Suprapubic skin (tissue), 4 donors: ENCODE results near the gene RPGRIP1.

ENCODE experiments used
- CTCF ChIP-seq, 2 donors: fragments of 200-600 bp in 1 of 2; fragments of 450-650 bp in 1 of 2; sonication (generic) in 1 of 2; IDR thresholded peaks; one replicate each; pipeline ENCODE4 v1.5.1; 2016 to 2019; ENCODE audit warnings: antibody characterized with exemption in 2 of 2, mild to moderate bottlenecking in 1 of 2, moderate library complexity in 1 of 2
- EP300 ChIP-seq: sonication (generic); formaldehyde crosslinking; IDR thresholded peaks from one replicate; pipeline ENCODE4 v1.6.1; 2017; ENCODE audit warnings: antibody characterized with exemption
- POLR2AphosphoS5 ChIP-seq, 3 donors: sonication (generic); formaldehyde crosslinking; IDR thresholded peaks; one replicate each; pipeline ENCODE4 v1.6.1; 2017; ENCODE audit warnings: antibody characterized with exemption in 3 of 3

DNA sequence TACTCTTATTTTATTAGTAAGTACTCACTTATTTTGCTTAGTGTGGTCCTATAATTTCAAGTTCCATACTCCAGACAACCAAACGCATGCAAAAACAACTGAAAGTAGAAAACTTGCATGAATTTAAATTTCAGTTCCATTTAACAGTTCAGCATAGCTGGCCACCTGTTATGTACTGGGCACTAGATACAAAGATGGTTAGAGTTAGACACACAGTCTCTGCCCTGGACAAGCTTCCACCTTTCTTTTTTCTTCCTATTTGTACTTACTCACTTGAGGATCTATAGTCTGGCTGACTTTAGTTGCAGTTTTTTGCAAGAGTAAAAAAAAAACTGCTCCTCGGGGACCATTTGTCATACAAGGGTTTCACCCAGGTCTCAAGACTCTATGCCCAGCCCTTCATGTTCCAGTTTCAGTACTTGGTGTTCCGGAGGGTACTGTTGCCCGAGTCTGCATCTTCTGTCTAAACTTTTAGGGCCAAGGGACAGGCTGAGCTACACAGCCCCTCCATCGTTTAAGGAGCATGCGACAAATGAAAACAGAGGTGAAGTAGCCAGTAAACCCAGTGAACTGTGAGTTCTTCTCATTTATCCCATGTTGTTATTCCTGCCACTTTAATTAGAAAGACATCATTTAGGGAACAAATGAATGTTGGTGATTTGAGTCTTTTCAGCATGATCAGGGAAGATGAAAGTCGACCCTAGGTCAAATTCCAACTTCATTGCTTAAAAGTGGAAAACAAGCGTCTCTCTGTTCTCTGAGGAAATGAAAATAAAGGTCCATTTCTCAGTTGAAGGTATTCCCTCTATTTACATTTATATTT is 22.3 kb downstream of the RPGRIP1 start:
- no peak for TF ChIP-seq EP300
- no peak for TF ChIP-seq CTCF (IDR thresholded peaks at IDR 0.05)
- TF ChIP-seq POLR2AphosphoS5 (IDR thresholded peaks at IDR 0.05) = no peak
